Central memory CD8-positive, alpha-beta T cell (primary cell): ENCODE data around the gene AATF.

Experiments
- ATAC-seq: fragments of 150-1000 bp; cut with Tn5 transposase; replicated peaks from 2 replicates; pipeline ENCODE4 v1.10.0; 2022; ENCODE audit warnings: mild to moderate bottlenecking, moderate FRiP score, moderate number of reproducible peaks; ENCODE audit not compliant: poor library complexity, severe bottlenecking; ENCODE audit errors: extremely low read depth
- DNase-seq, 2 donors: peaks; one replicate each; pipeline ENCODE4 v3.0.0; 2021; ENCODE audit warnings: low spot score in 2 of 2
- H3K27ac Mint-ChIP-seq: one replicate; pipeline ENCODE4 v1.8.0; 2022; ENCODE audit warnings: low read depth, mild to moderate bottlenecking, moderate library complexity, mixed read lengths
- H3K27me3 Mint-ChIP-seq: one replicate; pipeline ENCODE4 v1.8.0; 2022; ENCODE audit warnings: mixed read lengths
- H3K36me3 Mint-ChIP-seq: one replicate; pipeline ENCODE4 v1.8.0; 2022; ENCODE audit warnings: mild to moderate bottlenecking, moderate library complexity, mixed read lengths; ENCODE audit not compliant: insufficient read depth
- H3K4me1 Mint-ChIP-seq: one replicate; pipeline ENCODE4 v1.8.0; 2022; ENCODE audit warnings: mixed read lengths
- H3K4me3 Mint-ChIP-seq: one replicate; pipeline ENCODE4 v1.8.0; 2022; ENCODE audit warnings: mild to moderate bottlenecking, moderate library complexity, mixed read lengths
- H3K9me3 Mint-ChIP-seq: one replicate; pipeline ENCODE4 v1.8.0; 2022; ENCODE audit warnings: mixed read lengths

The AATF gene

GRCh38 chr17:36939802-36940312, 8.9 kb upstream of the AATF start:
- H3K36me3 Mint-ChIP-seq, result peaks cover 37% of the 10 kb centered on the region
- H3K9me3 Mint-ChIP-seq, result no peaks in the 10 kb centered on the region
- DNase-seq, result no peak
- ATAC-seq, result no peak
- peaks cover 55% of the 10 kb centered on the region for H3K4me1 Mint-ChIP-seq
- H3K27me3 Mint-ChIP-seq, result peaks cover 91% of the 10 kb centered on the region
- peak overlapping the region; percentile 47 for H3K27ac Mint-ChIP-seq
- peak overlapping the region; percentile 8 for H3K4me3 Mint-ChIP-seq

GRCh38 chr17:36940313-36941264, 8.2 kb upstream of the AATF start:
- no peak for DNase-seq
- peaks cover 32% of the 10 kb centered on the region for H3K36me3 Mint-ChIP-seq
- ATAC-seq, result no peak
- peak overlapping the region; percentile 47 for H3K27ac Mint-ChIP-seq
- H3K9me3 Mint-ChIP-seq, result no peaks in the 10 kb centered on the region
- peaks cover 48% of the 10 kb centered on the region for H3K4me1 Mint-ChIP-seq
- peaks cover 91% of the 10 kb centered on the region for H3K27me3 Mint-ChIP-seq
- peak overlapping the region; percentile 31 for H3K4me3 Mint-ChIP-seq

- H3K4me1 Mint-ChIP-seq, result peaks cover 41% of the 10 kb centered on the region
- peak overlapping the region; percentile 31 for H3K4me3 Mint-ChIP-seq
- DNase-seq (no peak), ATAC-seq (no peak)
- peaks cover 89% of the 10 kb centered on the region for H3K27me3 Mint-ChIP-seq
- H3K27ac Mint-ChIP-seq, result no peak overlapping the region
- no peaks in the 10 kb centered on the region for H3K9me3 Mint-ChIP-seq
- peaks cover 28% of the 10 kb centered on the region for H3K36me3 Mint-ChIP-seq
Observed at GRCh38 chr17:36941265-36942010, 7.3 kb upstream of the AATF start.

- DNase-seq, result no peak
- Mint-ChIP-seq H3K27ac (no peak overlapping the region), H3K4me1 (peaks cover 38% of the 10 kb centered on the region), H3K9me3 (no peaks in the 10 kb centered on the region), H3K36me3 (peaks cover 24% of the 10 kb centered on the region), H3K4me3 (peak overlapping the region; percentile 31), H3K27me3 (peaks cover 89% of the 10 kb centered on the region)
- no peak for ATAC-seq
Observed at GRCh38 chr17:36942019-36942599, 6.6 kb upstream of the AATF start.

GRCh38 chr17:36942631-36943125, 6.1 kb upstream of the AATF start:
- H3K36me3 Mint-ChIP-seq, result peaks cover 19% of the 10 kb centered on the region
- H3K9me3 Mint-ChIP-seq, result no peaks in the 10 kb centered on the region
- H3K27me3 Mint-ChIP-seq, result peaks cover 86% of the 10 kb centered on the region
- DNase-seq (no peak), ATAC-seq (no peak)
- H3K27ac Mint-ChIP-seq, result no peak overlapping the region
- H3K4me3 Mint-ChIP-seq, result no peak overlapping the region
- peaks cover 32% of the 10 kb centered on the region for H3K4me1 Mint-ChIP-seq

GRCh38 chr17:36943250-36944191, 5.2 kb upstream of the AATF start:
- Mint-ChIP-seq H3K4me3 (peak overlapping the region; percentile 25), H3K27me3 (peaks cover 78% of the 10 kb centered on the region), H3K9me3 (no peaks in the 10 kb centered on the region), H3K36me3 (peaks cover 20% of the 10 kb centered on the region), H3K27ac (peak overlapping the region; percentile 58), H3K4me1 (peaks cover 32% of the 10 kb centered on the region)
- ATAC-seq, result no peak
- no peak for DNase-seq

GRCh38 chr17:36944553-36944952, 4.2 kb upstream of the AATF start:
- peaks cover 22% of the 10 kb centered on the region for H3K36me3 Mint-ChIP-seq
- no peak overlapping the region for H3K4me3 Mint-ChIP-seq
- no peaks in the 10 kb centered on the region for H3K9me3 Mint-ChIP-seq
- H3K27me3 Mint-ChIP-seq, result peaks cover 68% of the 10 kb centered on the region
- H3K27ac Mint-ChIP-seq, result no peak overlapping the region
- H3K4me1 Mint-ChIP-seq, result peaks cover 34% of the 10 kb centered on the region
- DNase-seq (no peak), ATAC-seq (no peak)

GRCh38 chr17:36945140-36945539, 3.6 kb upstream of the AATF start:
- Mint-ChIP-seq H3K27ac (no peak overlapping the region), H3K27me3 (peaks cover 62% of the 10 kb centered on the region), H3K4me3 (no peak overlapping the region), H3K4me1 (peaks cover 34% of the 10 kb centered on the region), H3K9me3 (no peaks in the 10 kb centered on the region), H3K36me3 (peaks cover 22% of the 10 kb centered on the region)
- ATAC-seq, result no peak
- DNase-seq, result no peak

- no peak for DNase-seq
- H3K27me3 Mint-ChIP-seq, result peaks cover 52% of the 10 kb centered on the region
- ATAC-seq, result no peak
- peaks cover 22% of the 10 kb centered on the region for H3K36me3 Mint-ChIP-seq
- no peak overlapping the region for H3K4me3 Mint-ChIP-seq
- no peak overlapping the region for H3K27ac Mint-ChIP-seq
- H3K9me3 Mint-ChIP-seq, result no peaks in the 10 kb centered on the region
- peaks cover 44% of the 10 kb centered on the region for H3K4me1 Mint-ChIP-seq
Observed at GRCh38 chr17:36945959-36946725, 2.6 kb upstream of the AATF start.

- Mint-ChIP-seq H3K9me3 (no peaks in the 10 kb centered on the region), H3K4me3 (no peak overlapping the region), H3K27ac (no peak overlapping the region), H3K36me3 (peaks cover 22% of the 10 kb centered on the region), H3K4me1 (peaks cover 39% of the 10 kb centered on the region), H3K27me3 (peaks cover 46% of the 10 kb centered on the region)
- no peak for DNase-seq
- no peak for ATAC-seq
Observed at GRCh38 chr17:36946726-36947091, 2.0 kb upstream of the AATF start.
